HUDEP-2 (cell line): ENCODE measurements around the gene NADK.
"Not testable (repeated sequence)": the region's sequence is repeated elsewhere in the genome, so short reads cannot be mapped to it uniquely, and the experiment has no call there.

Experiments used
- DNase-seq, 76 experiments: peaks; one replicate each; lab custom pipeline; 2025; ENCODE audit not compliant: unreplicated experiment in 76 of 76; lab: John Stamatoyannopoulos, UW

Gene NADK

GRCh38 chr1:1752636-1753606 is 25.3 kb downstream of the NADK start:
- DNase-seq, result no peak

DNA sequence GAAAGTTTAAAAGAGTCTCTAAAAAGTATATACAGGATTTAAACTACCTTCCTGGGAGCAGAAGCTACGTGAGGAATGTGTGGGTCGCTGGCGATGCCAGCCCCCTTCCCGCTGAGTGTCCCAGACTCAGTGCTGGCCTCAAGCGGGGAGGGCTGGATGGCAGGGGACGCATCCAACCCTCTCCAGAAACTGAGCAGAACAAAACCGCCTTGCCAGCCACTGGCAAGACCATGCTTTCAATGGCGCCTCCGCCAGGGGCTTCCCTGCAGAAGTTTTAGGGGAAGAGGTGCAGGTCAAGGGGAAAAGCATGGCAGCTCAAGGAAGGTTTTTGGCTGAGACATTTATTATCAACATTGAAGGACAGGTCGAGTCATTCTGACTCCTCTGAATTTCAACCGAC is 26.1 kb downstream of the NADK start:
- DNase-seq, result no peak

GRCh38 chr1:1749941-1750340 is 28.3 kb downstream of the NADK start:
- DNase-seq, result not testable (repeated sequence)

DNA sequence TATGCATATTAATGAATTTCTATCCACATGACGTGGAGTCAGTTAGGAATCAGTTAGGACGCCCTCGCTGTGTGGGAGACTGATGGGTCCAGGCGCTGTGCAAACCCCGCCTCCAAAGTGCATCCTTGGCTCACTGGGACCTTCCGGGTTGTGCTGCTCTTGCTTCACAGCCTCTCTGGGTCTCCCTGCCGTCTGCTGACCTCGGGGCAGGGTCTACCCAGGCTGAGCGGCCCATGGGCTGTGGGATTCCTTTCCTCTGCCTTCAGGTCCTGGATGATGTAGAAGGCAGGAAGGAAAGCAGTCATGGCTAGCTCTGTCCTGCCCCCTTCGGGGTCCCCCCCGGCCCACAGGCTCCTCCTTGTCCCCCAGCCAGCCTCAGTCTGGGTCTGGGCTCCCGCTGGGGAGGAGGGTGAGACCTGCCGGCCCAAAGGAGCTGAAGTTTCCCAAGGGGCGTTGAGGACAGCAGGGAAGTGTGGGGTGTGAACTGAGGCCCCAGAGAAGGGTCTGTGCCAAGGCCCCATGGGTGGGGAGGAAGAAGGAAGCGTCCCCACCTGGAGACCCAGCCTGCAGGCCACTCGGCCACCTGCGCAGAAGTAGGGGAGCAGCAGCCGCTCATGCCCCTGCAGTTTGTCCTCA is 29.5 kb downstream of the NADK start:
- peak in 3 of 76 experiments; percentile 9 to 38 (median 14) for DNase-seq

DNA sequence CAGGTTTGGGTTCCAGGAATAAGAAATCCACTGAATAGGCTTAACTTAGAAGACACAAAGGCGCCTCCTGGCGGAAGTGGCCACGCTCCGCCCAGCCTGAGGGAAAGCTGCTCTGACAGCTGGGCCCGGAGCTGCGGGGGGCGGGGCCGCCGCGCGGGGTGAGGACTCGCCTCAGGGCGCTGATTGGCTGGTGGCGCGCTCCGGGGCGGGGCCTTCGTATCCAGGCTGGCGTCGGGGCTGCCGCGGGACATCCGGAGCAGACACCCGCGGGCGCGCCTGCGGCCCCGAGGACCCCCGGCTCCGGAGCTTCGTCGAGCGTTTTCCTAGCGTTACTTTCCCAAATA is 31.7 kb downstream of the NADK start:
- DNase-seq, result not testable (repeated sequence)

DNA sequence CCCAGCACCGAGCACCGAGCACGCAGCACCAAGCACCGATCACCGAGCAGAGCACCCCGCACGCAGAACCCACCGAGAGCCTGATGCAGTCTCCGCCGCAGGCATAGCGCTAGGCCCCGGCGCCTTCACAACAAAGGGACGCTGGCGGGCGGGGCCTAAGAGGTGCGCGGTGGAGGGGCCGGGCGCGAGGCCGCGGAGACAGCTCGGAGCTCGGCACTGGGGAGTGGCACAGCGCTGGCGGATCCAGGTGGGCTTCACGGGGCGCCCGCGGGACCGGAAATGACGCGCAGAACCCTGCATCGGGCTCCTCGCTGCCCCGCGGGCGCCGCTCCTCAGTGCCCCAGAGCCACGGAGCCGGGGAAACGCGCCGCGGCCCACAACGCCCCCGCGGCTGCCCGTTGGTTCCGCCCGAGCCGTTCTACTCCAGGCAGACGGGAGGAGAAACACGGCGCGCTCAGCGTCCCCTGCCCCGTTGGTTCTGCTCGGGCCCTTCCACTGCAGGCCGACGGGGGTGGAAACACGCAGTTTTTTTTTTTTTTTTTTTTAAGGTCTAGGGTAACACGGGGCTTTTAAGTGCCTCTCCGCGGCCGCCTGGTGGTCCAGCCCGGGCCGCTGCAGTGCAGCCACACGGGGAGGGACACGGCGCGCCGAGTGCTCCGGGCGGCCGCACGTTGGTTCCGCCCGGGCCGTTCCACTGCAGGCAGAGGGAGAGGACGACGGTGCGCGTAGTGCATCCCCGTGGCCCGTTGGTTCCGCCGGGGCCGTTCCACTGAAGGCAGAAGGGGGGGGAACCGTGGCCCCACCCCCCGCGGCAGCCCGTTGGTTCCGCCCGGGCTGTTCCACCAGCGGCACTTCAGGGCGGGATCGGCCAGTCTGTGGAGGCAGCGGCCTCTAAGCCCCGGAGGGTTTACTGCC is 32.4 kb downstream of the NADK start:
- peak in 74 of 76 experiments; percentile 24 to 93 (median 80) for DNase-seq

DNA sequence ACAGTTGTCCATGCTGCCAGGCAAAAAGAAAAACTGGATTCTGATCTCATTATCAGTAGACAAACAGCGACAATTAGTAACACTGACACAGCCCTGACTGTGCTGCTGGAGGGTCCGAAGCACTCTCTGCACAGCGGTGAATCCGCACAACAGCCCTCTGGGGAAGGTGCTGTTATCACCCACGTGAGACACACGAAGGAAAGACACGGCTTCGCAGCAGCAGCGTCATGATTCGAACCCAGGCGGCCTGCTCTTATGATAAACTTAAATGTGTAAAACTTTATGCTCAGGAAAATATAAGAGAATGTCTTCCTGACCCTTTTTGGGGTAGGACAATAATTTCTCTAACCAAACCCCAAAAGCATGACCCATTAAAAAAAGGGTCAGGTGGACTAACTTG is 35.7 kb downstream of the NADK start:
- not testable (repeated sequence) for DNase-seq

- not testable (repeated sequence) for DNase-seq
These were observed 37.3 kb downstream of the NADK start for GRCh38 chr1:1741013-1741412.

GRCh38 chr1:1738799-1739337 is 39.4 kb downstream of the NADK start:
- DNase-seq, result not testable (repeated sequence)

DNA sequence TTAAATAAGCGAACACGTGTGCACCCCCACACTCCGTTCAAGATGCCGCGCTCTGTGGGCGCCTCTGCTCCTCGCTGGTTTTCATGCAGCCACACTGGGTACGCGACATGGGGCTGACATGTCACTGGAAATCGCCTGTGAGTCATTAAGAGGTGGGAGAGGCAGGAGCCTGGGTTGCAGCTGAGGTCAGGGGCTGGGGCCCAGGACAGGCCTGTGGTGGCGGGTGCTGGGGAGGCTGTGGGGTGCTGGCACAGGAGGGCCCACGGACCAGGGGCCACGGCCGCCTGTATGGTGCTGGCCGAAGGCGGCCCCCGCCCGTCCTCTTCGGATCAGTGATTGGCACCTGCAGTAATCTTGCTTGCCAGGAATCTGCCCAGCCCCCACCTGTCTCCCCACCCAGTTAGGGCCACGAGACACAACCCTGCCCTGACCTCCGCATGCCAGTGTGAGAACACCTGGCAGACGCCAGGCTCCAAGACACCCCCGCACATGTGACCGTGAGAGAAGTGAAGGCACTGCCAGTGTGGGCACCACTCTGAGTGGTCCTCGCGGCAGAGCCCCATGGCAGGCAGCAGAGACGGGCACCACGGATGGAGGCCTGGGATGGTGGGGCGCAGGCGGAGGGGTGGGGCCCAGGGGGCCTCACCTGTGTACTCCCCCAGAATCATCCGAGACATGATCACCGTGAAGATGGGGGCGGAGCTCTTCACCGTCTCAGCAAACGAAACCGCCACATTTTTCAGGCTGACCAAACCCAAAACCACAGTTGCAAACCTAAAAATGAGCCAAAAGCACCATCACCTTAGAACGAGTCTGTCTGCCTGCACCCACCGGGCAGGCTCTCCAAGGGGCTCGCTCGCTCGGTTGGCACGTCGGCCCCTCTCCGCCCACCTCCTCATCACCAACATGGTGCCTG is 40.3 kb downstream of the NADK start:
- DNase-seq, result not testable (repeated sequence)

GRCh38 chr1:1732381-1732780 is 45.9 kb downstream of the NADK start:
- no peak for DNase-seq

DNA sequence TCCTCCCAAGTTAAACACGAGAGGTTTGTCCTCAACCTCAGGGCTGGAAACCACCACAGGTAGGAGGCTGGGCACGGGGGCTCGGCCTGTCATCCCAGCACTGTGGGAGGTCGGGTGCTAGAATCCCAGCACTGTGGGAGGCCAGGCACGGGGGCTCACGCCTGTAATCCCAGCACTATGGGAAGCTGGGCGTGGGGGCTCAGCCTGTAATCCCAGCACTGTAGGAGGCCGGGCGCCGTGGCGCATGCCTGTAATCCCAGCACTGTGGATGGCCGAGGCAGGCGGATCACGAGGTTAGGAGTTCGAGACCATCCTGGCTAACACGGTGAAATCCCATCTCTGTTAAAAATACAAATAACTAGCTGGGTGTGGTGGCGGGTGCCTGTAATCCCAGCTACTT is 47.4 kb downstream of the NADK start:
- DNase-seq, result no peak

DNA sequence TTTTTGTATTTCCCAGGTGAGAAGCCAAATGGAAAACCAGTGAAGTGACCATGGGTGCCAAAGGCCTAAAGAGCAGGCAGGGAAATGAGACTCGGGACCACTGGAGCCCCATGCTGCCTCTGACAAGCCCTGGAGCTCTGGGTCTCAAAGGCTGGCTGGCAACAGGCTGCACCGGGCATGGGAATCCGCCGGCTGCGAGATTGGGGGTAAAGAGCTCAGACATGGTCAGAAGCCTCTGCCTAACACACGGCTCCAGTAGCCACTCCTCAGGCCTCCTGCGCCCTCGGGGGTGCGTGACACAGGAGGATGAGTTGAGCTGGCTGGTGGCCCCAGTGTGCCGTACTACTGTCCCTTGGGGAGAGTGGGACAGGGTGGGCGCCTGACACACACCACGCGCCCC is 48.0 kb downstream of the NADK start:
- DNase-seq, result not testable (repeated sequence)

- DNase-seq, result not testable (repeated sequence)
These were observed 49.0 kb downstream of the NADK start for GRCh38 chr1:1729116-1729816.

DNA sequence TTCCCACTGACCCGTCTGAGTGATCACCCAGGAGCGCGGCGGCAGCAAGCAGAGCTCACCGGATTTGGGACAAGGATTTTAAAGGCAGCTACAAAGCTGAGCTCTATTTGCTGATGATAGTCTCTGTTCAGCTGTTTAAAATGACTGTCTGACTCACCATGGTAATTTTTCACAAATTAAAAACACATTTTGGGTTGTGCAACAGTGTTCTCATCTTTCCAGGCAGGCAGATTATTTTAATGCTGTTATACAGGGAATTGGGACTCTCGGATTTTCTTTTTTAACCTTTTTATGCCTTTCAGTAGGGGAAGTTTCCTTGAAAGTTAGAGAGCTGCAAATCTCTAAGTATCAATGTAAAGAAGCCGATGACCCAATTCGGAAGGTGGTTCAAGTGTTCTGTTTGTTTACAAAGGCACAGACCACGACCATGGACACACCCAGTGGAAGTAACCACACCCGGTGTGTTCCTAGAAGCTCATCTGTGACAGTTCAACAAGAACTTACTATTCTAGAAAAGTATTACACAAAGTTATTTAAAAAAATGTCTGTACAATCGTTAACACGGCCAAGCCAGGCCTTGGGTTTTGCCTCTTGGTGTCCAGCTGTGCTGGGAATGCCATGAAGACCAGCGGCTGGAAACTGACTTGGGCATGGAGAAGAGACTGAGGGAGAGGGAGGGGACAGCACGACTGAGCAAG is 49.8 kb downstream of the NADK start:
- peak in 42 of 76 experiments; percentile 6 to 74 (median 25) for DNase-seq

DNA sequence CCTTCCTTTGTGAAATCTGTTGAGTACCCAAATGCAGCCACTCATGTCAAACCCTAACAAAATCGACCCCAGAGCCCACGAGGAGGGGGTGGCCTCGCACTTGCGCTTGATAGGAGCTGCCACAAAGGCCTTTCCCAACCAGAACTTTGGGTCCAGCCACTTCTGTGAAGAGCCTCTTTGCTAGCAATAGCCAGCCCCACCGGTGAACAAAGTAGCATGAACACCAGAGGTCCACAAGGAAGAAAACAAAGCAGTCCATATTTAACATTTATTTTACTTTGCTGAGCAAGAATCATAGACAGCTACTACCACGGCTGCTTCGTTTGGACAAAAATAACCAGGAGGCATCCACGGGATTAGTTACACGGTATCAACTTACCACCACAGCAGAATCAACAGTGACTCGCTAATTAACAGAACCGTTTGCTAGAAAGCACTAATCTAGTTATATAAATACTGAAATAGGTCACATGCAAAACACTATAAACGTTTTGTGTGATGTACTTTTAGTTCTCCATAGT is 51.1 kb downstream of the NADK start:
- not testable (repeated sequence) for DNase-seq

- not testable (repeated sequence) for DNase-seq
These were observed 52.2 kb downstream of the NADK start for GRCh38 chr1:1726088-1726487.
